ENCODE measurements around the gene HTR3B.
"Not testable (repeated sequence)": the region's sequence is repeated elsewhere in the genome, so short reads cannot be mapped to it uniquely, and the experiment has no call there.

Gene HTR3B

DNA sequence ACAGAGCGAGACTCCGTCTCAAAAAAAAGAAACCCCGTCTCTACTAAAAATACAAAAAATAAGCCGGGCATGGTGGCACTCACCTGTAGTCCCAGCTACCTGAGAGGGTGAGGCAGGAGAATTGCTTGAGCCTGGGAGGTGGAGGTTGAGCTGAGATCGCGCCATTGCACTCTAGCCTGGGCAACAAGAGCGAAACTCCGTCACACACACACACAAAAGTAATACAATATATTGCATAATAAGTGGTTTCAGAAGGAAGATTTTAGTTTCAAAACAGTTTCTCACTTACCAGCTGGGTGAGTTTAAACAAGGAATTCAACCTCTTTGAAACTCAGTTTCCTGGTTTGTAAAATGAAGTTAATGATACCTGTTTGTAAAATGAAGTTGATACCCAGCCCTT, 37.7 kb downstream of the HTR3B start:
- DNase-seq, result no peak

GRCh38 chr11:113946162-113946561, 41.6 kb downstream of the HTR3B start:
- not testable (repeated sequence) for DNase-seq

DNA sequence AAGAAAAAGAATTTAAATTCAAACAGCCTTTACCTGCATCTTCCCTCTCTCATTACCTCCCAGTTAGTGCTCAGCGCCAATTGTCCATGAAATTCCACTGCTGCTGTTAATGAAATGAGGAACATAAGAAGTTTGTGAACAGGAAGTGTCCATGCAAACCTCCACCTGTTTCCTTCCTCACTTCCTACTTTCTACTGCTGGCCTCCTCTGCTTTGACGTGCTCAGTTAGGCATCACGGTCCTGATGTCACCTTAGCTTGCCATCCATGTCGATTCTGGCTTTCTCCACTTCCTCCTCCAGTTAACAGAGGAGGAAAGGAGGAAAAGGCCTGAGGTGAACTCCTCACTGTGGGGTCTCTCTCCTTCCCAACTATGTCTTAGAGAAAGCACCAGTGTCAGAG, 43.4 kb downstream of the HTR3B start:
- DNase-seq, result no peak

GRCh38 chr11:113949891-113950290, 45.3 kb downstream of the HTR3B start:
- DNase-seq, result no peak

GRCh38 chr11:113951537-113951936, 46.9 kb downstream of the HTR3B start:
- no peak for DNase-seq

- DNase-seq, result no peak
Observed at GRCh38 chr11:113952070-113952469, 47.5 kb downstream of the HTR3B start.

GRCh38 chr11:113952588-113952987, 48.0 kb downstream of the HTR3B start:
- DNase-seq, result no peak

DNA sequence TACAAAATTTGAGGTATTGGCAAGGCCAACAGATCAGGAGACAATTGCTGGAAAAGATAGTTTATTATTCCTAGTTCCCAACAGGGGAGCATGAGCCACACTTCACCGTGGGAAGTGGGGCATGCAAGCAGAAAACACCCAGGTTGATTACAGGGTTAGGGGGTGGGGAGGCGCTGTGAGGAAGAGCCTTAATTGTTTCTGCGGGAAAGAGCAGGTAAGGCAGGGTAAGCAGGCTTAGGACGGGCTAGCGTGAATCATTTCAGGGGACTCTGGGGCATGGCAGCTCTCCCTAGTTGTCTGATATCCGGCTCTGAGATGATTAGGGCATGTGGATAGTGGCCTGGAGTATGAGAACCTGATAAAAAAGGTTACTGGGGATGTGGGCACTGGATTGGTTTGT, 49.6 kb downstream of the HTR3B start:
- DNase-seq, result no peak

DNA sequence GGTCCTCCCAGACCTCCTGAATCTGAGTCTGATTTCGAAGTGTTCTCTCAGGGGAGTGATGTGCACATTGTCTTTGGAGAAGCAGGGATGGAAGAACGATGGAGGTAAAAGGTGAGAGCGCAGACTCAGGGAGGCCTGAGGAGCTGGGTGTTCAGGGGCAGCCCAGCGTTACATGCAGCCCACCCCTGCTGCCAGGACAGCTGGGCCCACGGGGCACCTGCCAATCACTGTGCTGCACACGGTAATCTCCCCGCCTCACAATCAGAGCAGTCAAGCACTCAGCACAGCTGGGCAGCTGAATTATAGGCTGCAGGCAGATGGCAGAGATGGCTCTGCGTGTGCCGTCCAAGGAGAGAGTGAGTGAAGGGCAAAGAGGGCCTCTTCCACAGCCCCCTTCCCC, 52.4 kb downstream of the HTR3B start:
- no peak for DNase-seq

DNA sequence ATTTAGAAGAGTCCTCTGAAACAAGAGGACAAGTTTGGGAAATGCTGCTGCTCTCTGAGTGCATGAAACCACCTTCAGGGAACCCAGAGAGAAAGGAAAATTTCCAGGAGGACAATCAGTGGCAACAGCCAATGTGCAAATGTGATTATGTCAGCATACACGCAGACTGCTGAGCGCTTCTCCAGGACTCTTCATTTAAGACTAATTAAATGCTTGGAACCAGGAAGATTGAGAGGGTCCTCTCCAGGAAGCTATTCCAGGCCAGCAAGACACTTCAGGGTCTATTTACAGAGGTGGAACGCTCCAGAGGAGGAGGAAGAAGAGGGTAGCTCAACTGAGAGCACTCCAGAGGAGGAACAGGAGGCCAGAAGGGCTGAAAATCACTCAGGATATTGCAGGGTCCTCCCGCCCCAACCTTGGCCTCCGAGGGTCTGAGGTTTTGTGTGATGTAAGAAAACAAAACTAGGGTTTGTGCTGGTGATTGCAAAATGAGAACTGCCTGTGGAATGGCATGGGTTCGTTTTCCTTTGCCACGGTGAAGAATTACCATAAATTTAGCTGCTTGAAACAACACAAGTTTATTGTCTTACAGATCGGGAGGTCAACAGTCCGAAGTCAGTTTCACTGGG, 56.2 kb downstream of the HTR3B start:
- no peak for DNase-seq

- DNase-seq, result no peak
Observed at GRCh38 chr11:113967361-113967760, 62.8 kb downstream of the HTR3B start.

DNA sequence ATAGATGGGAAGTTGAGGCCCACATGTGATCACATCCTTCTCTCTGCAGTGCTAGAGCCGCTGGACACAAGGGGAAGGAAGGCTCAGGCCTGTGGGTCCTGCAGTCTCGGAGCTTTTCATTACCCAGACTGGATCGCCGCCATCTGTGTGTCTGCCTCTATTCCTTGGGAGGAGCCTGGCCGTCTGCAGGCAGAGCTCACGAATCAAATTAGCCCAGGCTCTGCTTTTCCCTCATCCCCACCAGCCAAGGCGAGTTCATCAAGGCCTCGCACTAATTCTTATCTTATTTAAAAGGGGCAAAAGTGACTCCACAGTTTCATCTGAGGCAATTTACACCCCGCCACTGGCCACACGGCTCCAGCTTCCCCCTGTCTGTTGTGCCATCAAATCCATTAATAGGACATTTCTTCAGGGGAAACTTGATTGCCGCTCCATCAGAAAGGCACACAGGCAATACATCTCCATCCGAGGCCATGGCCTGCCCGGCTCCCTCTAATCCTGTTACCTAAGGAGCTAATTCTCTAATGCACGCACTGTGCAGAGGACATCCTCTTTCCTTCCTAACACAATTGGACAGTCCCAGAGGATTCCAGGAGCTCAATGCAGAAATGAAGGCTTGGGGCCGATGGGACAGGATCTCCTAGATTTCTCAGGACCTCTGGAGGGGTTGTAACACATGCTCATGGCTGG, 67.1 kb downstream of the HTR3B start:
- DNase-seq, result no peak

DNA sequence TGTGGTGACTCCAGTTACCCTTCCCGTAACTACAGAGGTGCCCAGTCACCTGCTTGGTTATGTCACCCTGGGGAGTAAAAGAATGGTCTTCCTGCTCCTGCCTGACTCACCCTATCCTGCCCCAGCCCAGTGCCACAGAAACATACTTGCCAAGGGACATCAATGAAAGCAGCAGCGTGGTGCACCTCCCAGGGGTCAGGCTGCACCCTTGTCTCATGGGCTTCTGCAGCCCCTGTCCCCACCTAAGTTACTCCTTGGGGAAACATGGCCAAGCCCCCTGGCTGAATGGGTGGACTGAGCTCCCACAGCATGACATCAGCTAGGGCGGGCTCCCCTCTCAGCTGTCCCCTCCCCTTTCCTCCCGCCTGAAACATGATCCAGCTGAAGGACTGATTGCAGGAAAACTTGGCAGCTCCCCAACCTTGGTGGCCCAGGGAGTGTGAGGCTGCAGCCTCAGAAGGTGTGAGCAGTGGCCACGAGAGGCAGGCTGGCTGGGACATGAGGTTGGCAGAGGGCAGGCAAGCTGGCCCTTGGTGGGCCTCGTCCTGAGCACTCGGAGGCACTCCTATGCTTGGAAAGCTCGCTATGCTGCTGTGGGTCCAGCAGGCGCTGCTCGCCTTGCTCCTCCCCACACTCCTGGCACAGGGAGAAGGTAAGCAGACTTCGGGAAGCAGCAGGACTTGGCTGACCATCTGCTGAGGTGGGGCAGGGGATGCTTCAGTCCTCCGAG, 70.3 kb downstream of the HTR3B start, which contains the start of gene HTR3A:
HTR3A (plus strand) TSS at position 368 of the 730 bp plus-strand sequence; CDS start at position 586, 218 bp downstream.
- no peak for DNase-seq

DNA sequence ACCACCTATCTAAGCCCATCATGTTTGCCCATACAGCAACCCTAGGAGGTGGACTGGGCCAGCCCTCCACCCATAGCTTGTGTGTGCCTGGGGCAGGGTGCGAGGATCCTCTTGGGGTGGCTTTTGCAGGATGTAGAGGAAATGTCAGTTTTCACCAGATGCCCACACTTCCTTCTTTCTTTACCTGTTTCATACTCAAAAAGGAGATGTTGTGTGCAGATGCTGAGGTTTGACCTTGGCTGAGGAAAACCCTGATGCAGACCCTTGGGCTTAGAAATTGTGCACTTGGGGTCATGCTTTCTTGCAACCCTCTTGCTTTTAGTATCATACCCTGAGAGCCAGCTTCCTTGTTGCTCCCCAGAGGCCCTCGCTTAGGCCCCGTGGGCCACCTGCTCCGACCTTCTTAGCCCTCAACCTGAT, 72.5 kb downstream of the HTR3B start:
- no peak for DNase-seq

- DNase-seq, result no peak
Observed at GRCh38 chr11:113977701-113978100, 73.1 kb downstream of the HTR3B start.

DNA sequence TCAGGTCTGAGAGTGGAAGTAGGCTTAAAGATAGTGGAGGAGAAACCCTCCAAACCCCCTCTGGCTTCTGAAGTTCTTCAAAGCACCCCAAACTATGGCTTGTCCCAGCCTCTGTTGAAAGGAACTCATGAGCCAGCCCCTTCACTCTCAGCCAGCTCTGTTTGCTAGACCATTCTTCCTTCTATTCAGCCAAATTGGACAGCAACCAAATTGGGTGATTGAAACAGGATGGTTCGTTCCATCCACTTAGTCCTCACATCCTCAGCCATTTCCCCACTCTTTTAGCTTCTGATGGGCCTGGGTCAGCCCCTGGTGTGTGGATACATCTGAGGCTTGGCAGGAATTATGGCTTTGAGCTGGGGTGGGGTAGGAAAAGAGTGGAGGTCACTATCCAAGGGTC, 74.8 kb downstream of the HTR3B start:
- DNase-seq, result no peak

- no peak for DNase-seq
Observed at GRCh38 chr11:113980785-113981184, 76.2 kb downstream of the HTR3B start.

DNA sequence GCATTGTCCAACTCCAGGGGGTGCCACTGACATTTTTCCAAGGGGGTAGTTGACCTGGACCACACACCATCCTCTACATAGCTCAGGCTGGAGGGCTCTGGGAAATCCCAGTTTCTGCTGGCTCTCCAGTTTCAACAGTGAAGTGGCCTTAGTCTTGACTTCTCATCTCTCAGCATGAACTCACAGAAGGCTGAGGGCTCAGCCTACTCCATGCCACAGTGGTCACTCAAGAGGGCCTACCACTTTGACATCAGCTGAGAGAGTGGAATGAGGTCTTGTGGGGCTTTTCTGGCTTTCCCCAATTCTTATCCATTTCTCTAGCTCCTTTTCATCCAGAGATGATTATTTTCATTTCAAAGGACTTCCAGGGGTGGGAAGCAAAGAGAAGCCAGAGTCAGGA, 77.7 kb downstream of the HTR3B start:
- no peak for DNase-seq

- no peak for DNase-seq
Observed at GRCh38 chr11:113984781-113985180, 80.2 kb downstream of the HTR3B start.

DNA sequence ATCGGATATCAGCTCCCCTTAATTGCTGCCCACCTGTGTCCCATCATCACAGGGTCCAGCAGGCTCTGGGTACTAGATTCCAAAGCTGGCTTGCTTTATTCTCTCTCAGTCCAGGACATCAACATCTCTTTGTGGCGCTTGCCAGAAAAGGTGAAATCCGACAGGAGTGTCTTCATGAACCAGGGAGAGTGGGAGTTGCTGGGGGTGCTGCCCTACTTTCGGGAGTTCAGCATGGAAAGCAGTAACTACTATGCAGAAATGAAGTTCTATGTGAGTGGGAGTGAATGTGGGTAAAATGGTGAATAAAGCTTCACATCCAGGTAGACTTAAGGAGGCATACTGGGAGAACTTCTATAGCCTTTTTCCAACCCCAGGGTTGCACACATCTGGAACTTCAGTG, 81.3 kb downstream of the HTR3B start:
- no peak for DNase-seq

DNA sequence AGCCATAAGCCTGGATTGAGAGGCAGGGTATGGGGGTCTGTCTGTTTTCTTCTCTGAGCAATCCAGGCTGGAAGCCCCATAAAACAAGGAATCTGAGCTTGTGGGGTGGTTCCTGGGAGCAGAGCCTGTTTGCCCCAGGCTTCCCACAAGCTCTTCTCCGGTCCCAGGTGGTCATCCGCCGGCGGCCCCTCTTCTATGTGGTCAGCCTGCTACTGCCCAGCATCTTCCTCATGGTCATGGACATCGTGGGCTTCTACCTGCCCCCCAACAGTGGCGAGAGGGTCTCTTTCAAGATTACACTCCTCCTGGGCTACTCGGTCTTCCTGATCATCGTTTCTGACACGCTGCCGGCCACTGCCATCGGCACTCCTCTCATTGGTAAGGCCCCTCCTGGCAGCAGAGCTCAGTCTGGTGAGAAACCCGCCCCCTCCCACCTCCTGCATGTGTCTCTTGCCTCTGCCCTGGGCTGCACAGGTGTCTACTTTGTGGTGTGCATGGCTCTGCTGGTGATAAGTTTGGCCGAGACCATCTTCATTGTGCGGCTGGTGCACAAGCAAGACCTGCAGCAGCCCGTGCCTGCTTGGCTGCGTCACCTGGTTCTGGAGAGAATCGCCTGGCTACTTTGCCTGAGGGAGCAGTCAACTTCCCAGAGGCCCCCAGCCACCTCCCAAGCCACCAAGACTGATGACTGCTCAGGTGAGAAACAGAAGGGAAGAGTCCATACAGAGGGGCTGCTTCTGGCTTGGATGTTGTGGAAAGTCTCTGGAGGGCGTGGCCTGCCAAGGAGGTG, 82.0 kb downstream of the HTR3B start:
- DNase-seq, result no peak

DNA sequence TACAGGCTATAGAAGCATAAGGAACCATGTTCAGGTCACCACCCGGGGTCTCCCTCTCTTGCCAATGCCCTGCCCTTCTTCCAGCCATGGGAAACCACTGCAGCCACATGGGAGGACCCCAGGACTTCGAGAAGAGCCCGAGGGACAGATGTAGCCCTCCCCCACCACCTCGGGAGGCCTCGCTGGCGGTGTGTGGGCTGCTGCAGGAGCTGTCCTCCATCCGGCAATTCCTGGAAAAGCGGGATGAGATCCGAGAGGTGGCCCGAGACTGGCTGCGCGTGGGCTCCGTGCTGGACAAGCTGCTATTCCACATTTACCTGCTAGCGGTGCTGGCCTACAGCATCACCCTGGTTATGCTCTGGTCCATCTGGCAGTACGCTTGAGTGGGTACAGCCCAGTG, 84.8 kb downstream of the HTR3B start:
- DNase-seq, result no peak

Data from anterior cingulate cortex (tissue), 58 donors.